DMS153 treated with DMSO at 0.1 percent for 48 hours (cell line): Measurements from ENCODE around the gene PRDM16.

Experiments
- DNase-seq: peaks from one replicate; lab custom pipeline; 2025; ENCODE audit not compliant: unreplicated experiment; lab: John Stamatoyannopoulos, UW

Gene PRDM16

GRCh38 chr1:3053366-3053980, 15.5 kb upstream of the PRDM16 start:
- DNase-seq: no peak

- DNase-seq: no peak
Measured at GRCh38 chr1:3053986-3054385, 15.0 kb upstream of the PRDM16 start.

DNA sequence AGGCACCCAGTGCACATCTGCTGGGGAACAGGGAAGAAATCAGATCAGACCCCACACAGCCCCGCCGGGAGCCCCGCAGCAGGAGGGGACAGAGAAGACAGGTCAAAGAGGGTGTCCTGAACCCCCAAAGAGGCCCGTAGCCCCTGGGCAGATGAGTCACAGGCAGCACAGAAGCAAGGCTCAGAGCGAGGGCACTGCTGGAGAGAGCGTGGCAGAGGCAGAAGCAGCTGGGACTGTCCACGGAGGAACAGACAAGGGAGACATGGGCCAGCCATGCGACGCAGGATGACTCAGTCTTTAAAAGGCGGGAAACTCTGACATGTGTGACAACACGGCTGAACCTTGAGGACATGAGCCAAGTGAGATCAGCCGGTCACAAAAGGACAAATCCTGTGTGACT, 14.5 kb upstream of the PRDM16 start:
- DNase-seq: no peak

GRCh38 chr1:3055051-3055450, 14.0 kb upstream of the PRDM16 start:
- DNase-seq: no peak

DNA sequence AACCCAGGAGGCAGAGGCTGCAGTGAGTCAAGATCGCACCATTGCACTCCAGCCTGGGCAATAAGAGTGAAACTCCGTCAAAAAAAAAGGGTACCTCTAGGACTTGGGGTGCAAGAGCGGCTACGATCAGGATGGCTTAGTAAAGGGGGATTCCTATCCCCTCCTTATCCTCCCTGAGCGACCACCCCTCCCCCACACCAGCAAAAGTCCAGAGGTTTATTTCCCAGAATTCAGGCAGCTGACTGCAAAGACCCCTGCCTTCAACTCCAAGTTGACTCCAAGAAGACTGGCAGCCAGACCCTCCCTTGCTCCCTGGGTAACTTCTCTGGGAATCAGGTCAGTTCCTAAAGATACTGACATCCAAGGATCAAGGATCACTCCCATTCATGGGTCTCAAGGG, 12.4 kb upstream of the PRDM16 start:
- no peak for DNase-seq

DNA sequence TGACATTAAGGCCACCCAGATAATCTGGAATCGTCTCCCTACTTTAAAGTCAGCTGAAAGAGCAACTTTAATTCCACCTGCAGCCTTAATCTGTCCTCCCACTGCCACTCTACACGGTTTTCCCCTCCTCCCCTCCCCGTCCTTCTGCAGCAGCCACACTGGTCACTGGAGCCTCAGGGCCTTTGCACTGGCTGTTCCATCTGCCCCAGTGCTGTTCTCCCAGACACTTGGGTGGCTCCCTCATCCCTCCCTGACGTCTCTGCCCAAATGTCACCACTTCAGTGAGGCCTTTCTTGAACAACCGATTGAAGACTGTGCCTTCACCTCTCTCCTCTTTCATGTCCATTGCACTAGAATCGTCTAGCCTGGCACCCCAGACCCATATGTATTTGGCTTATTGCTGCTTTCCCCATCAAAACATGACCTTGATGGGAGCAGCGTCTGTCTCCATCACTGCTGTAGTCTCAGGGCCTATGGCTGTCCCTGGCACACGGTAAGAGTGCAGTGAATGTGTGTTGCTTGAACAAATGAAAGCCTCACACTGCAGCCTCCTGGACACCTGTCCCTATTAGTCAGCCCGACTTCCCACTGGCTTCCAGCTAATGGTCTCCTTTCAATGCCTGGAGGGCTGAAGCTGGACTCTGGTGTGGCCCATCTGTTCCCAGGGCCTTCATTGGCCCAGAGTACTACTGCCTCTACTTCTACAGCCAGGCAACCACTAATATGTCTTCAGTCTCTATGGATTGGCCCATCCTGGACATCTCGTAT, 10.6 kb upstream of the PRDM16 start:
- no peak for DNase-seq

- no peak for DNase-seq
Measured at GRCh38 chr1:3060127-3060526, 8.9 kb upstream of the PRDM16 start.

DNA sequence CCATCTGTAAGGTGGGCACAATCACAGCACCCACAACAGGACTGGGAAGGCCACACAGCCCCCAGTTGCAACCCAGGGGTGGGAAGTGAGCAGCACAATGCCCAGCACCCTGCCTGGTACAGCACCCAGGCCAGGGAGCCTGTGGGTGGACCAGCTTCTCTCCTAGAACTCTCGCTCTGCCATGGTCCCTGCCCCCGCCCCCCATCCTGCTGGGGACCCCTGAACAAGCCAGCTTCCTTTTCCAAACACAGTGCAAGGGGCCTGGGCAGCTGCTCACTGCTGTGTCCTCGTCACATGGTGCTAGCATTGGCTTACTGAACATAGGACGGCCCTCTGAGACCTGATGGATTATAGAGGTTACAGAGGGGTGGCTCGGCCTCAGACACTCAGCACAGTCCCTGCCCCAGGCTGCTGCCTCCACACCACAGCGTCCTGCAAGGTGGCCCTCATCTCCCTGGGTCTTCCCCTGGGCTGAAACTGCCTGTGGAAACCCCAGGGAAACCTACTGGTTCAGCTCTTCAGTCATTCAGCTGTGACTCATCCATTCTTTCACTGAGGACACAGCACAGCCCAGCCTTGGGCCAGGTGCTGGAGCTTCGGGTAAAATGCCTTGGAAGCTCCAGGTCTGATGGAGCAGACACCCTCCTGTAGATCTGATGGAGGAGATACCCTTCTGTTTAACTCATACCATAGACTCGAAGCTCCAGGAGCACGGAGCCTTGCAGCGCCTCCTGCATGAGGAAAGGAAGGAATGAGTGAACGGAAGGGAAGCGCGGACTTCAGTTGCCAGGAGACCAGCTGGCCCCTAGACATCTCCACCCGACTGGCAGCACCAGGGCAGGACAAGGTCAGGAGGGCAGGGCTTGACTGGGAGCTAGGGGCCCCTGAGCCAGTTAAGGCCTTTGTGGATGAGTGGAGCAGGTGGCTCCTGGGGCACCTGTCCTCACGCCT, 8.1 kb upstream of the PRDM16 start:
- DNase-seq: no peak

DNA sequence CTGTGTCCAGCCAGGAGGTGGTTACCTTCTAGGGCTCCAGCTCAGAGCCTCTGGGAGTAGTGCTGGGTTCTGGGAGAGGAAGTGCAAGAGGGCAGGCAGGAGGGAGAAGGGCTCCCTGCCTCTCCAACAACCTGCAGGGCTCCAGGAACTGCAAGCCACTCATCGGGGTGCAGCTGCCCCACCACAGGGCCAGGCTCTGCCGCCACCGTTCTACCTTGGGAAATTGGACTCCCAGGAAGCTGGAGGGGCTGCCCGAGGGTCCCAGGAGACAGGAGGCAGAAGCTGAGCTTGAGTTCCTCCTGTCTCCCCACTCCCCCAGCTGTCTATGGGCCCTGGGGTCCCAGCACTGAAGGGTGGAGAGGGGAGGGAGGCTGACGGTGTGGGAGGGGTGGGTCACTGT, 7.4 kb upstream of the PRDM16 start:
- no peak for DNase-seq

DNA sequence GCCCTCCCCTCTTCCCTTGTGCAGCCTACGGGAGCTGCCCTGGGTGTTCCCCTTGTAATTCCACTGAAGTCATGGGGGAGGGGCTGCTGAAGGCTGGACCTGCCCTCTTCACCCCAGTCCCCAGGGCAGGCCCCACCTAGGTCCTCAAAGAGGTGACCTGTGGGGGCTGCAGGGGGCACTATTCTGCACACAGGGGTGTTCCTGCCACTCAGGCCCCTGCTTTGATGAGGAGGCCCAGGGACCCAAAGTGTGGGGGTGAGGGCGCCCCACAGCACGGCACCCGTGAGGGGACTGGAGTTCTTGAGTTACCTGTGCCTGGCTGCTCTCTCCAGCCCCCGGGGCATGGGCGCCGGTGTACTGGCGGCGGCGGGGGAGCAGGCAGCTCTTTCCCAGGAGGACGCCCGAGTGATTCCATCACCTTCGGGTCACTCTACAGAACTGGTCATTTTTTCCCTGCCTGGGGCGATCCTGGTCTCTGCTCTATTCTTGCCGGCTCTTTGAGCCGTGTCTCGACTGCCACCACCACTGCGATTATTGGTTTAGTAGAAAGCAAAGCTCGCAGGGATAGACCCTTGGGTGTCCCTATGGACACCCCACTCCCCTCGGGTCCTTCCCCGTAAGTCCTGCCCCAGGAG, 6.9 kb upstream of the PRDM16 start:
- no peak for DNase-seq

- DNase-seq: no peak
Measured at GRCh38 chr1:3062616-3063378, 6.2 kb upstream of the PRDM16 start.

GRCh38 chr1:3063379-3064295, 5.4 kb upstream of the PRDM16 start:
- no peak for DNase-seq

DNA sequence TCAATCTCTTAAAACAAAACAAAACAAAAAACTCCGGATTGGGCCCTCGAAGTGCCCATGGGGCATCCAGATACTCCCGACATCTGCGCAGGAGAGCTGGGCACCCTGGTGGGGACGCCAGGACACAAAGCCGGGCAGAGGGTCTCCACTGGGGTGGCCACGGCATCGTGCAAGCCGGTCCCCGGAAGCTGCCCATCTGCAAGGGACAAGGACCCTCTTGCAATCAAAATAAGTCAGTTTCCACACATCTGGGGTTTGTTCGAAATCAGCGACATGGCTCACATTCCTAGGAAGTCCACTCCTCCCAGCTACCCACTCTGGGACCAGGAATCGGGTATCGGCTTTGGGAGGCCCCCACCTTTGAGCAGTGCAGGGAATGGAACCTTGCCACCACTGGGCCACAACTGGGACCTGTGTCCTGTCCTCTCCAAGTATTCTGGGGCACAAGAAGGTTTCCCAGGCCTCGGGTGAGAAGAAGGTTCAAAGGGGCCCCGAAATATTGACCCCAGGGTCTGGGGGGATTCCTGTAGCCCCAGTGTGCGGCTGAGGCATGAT, 4.6 kb upstream of the PRDM16 start:
- DNase-seq: no peak

DNA sequence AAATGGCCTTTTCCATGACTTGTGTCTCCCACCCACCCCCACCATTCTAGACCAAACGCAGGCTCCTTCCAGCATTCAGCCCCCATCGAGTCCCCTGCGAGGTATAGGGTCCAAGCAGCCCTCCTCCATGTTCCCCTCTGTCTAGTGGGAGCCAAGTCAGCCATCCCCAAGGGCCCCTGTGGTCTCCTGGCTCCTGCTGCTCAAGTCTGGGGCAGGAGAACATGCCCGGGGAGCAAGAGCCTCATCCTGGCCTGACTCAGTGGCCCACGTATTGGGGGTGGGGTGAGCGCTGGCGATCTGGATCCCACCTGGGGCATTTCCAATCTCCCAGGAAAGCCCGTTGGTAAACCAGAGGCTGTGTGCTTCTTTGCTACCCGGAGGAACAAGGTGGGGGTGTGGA, 4.1 kb upstream of the PRDM16 start:
- DNase-seq: no peak

DNA sequence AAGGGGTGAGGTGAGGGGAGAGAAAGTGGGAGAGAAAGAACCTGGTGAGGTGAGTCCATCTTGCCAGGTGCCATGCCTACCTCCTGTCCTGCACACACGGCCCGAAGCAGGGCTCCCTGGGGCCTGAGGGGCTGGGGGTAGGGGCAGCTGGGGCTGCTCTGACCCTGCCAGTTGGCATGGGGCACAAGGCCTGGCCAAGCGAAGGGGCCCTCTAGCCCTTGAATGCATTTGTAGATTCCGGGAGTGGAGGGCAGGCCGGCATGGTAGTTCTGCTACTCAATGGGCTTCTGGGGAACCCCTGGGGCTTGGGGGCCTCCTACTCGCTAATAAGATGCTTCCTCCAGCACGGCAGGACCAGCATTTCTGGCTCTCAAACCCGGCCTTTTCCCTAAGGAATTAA, 3.6 kb upstream of the PRDM16 start:
- no peak for DNase-seq

DNA sequence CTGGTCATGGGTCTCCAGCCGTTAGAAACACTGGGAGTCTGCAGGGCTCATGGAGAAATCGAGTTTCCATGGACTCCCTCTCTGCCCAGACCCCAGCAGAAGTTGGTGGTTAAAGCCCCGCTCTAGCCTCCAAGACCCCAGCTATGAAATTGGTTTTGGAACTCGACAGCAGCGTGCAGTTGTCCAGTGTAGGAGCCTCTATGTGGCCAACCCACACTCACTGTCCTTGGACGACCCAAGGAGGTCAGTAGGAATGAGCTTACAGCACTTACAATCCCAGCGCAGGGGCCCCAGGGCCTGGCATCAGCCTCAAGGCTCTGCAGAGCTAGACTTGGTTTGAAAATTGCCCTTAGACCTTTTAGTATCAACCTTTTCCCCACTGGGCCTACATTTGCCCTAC, 3.2 kb upstream of the PRDM16 start:
- no peak for DNase-seq

GRCh38 chr1:3066250-3066711, 2.7 kb upstream of the PRDM16 start:
- DNase-seq: no peak

GRCh38 chr1:3066826-3067225, 2.2 kb upstream of the PRDM16 start:
- no peak for DNase-seq

DNA sequence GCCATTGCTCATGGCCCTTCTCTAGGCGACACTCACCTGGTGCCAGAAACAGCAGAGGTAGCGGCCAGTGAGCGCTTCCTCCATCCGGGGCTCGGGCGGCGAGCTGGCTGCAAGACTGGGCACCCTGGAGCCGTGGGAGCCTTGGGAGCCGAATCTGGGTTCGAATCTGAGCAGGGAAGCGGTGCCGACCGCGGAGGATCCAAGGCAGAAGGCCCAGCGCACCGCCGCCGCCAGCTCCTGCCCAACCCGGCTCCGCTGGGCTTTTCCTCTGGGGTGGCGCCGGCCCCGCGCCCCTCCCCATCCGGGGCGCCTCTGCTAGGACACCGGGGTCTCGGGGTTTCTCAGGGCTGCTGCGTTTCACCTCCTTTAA, 1.7 kb upstream of the PRDM16 start:
- DNase-seq: no peak
